Spleen (tissue), 11 donors: ENCODE measurements around the gene C5orf52. TPM values are rescaled to one million over a fixed set of nuclear protein-coding genes. Genes with fewer than 3 reads are reported as not detected.

Experiments used
- DNase-seq: peaks from one replicate; pipeline ENCODE4 v3.0.0-alpha.2; 2020
- H3K27ac ChIP-seq, 8 donors: fragments of 200-600 bp; sonication (generic) in 7 of 8; 1 replicate in 4 of 8; 2 replicates in 4 of 8; pipeline versions ENCODE4 v1.5.0 to v1.8.0; 2016 to 2021; ENCODE audit warnings: inconsistent platforms in 4 of 8, mild to moderate bottlenecking in 4 of 8, moderate library complexity in 1 of 8
- H3K27me3 ChIP-seq, 7 donors: fragments of 200-600 bp; sonication (generic) in 6 of 7; replicated peaks in 1 of 7; 1 replicate in 4 of 7; 2 replicates in 3 of 7; pipeline versions ENCODE4 v1.5.0 to v1.8.0; 2016 to 2021; ENCODE audit warnings: inconsistent platforms in 3 of 7, mild to moderate bottlenecking in 1 of 7
- H3K36me3 ChIP-seq, 6 donors: fragments of 200-600 bp; sonication (generic) in 5 of 6; 1 replicate in 4 of 6; 2 replicates in 2 of 6; pipeline versions ENCODE4 v1.5.0 to v1.8.0; 2016 to 2021; ENCODE audit warnings: inconsistent platforms in 2 of 6
- H3K4me1 ChIP-seq, 6 donors: fragments of 200-600 bp; sonication (generic) in 5 of 6; 1 replicate in 3 of 6; 2 replicates in 3 of 6; pipeline versions ENCODE4 v1.5.0 to v1.8.0; 2016 to 2021; ENCODE audit warnings: inconsistent platforms in 3 of 6
- H3K4me3 ChIP-seq, 8 donors: fragments of 200-600 bp; sonication (generic) in 7 of 8; 1 replicate in 4 of 8; 2 replicates in 4 of 8; pipeline versions ENCODE4 v1.5.0 to v1.8.0; 2016 to 2021; ENCODE audit warnings: inconsistent platforms in 4 of 8, mild to moderate bottlenecking in 4 of 8, moderate library complexity in 2 of 8
- H3K9me3 ChIP-seq, 8 donors: fragments of 200-600 bp; sonication (generic) in 7 of 8; 1 replicate in 4 of 8; 2 replicates in 4 of 8; pipeline versions ENCODE4 v1.5.0 to v1.8.0; 2016 to 2021; ENCODE audit warnings: inconsistent platforms in 4 of 8
- POLR2A ChIP-seq, 3 donors: fragments of 450-650 bp; IDR thresholded peaks; one replicate each; pipeline ENCODE4 v1.5.1; 2017; ENCODE audit warnings: antibody characterized with exemption in 3 of 3, mild to moderate bottlenecking in 1 of 3
- POLR2AphosphoS5 ChIP-seq, 3 donors: sonication (generic); formaldehyde crosslinking; IDR thresholded peaks; one replicate each; pipeline ENCODE4 v1.5.1; 2017; ENCODE audit warnings: antibody characterized with exemption in 3 of 3
- WGBS, 5 donors: extraction: QIAGEN DNeasy Blood & Tissue Kit in 3 of 5; methylation state at CpG; one replicate each; pipeline versions ENCODE4 v1.1.5 to v1.1.7; 2013 to 2018; 5-methylcytosine and 5-hydroxymethylcytosine counted together
- intact Hi-C: fragments of 100-400 bp; cut with DNase I; formaldehyde crosslinking; loops from one replicate; pipeline ENCODE4 v1.15.0; 2023; ENCODE audit warnings: low total_unique reads
- polyA plus RNA-seq, 3 donors: library from polyadenylated mRNA; stranded (reverse); fragments of 200-250 nt; gene quantifications; one replicate each; pipeline ENCODE4 v1.2.1, GENCODE V29; 2013
- total RNA-seq, 7 donors: library from RNA; depleted of rRNA in 3 of 7; stranded (reverse); fragments of >200 nt in 3 of 7; fragmentation: NEBNext Ultra II Directional in 4 of 7; extraction: Animal tissue kit (Norgen Biotek cat#: 25700) in 4 of 7; gene quantifications; one replicate each; pipeline versions ENCODE4 v1.1.0 to v1.2.1, GENCODE V29; 2016 to 2021
- TF ChIP-seq, protein P1 (sequence below), 11 experiments: fragments of 200-600 bp in 7 of 11; fragments of 450-650 bp in 4 of 11; sonication (generic) in 4 of 11; IDR thresholded peaks in 8 of 11; conservative IDR thresholded peaks in 3 of 11; 1 replicate in 7 of 11; 2 replicates in 4 of 11; pipeline versions ENCODE4 v1.4.0 to v1.8.0; 2016 to 2021; ENCODE audit warnings: antibody characterized with exemption in 11 of 11, inconsistent platforms in 4 of 11, mild to moderate bottlenecking in 1 of 11
- donor health status: healthy with polysubstance abuse.
- donor health status: DM: no; HTN: no; CAD: no; lungs with moderate emphysema.
- donor health status: DM: no; HTN: no; CAD: no.
- donor health status: Bipolar disorder and iron deficiency.
- donor health status: healthy.
- donor health status: DM: no; HTN: no; CAD: no.
- donor health status: DM: yes; HTN: yes; CAD: no.

Gene C5orf52
- total and polyA plus RNA-seq, 10 donors, result not detected

GRCh38 chr5:157651623-157652376 lies 19.5 kb upstream of the C5orf52 start:
- peak overlapping the region; percentile 26 to 74 (median 37) for H3K4me3 ChIP-seq
- no peak for TF ChIP-seq POLR2A (IDR thresholded peaks at IDR 0.05)
- TF ChIP-seq POLR2AphosphoS5 (IDR thresholded peaks at IDR 0.05), result peak; percentile 72 to 86 (median 82)
- TF ChIP-seq, protein P1, sequence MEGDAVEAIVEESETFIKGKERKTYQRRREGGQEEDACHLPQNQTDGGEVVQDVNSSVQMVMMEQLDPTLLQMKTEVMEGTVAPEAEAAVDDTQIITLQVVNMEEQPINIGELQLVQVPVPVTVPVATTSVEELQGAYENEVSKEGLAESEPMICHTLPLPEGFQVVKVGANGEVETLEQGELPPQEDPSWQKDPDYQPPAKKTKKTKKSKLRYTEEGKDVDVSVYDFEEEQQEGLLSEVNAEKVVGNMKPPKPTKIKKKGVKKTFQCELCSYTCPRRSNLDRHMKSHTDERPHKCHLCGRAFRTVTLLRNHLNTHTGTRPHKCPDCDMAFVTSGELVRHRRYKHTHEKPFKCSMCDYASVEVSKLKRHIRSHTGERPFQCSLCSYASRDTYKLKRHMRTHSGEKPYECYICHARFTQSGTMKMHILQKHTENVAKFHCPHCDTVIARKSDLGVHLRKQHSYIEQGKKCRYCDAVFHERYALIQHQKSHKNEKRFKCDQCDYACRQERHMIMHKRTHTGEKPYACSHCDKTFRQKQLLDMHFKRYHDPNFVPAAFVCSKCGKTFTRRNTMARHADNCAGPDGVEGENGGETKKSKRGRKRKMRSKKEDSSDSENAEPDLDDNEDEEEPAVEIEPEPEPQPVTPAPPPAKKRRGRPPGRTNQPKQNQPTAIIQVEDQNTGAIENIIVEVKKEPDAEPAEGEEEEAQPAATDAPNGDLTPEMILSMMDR (IDR thresholded peaks at IDR 0.05 in 8 of 11, conservative IDR thresholded peaks at IDR 0.05 in 3 of 11), result peak in 10 of 11 experiments; percentile 30 to 67 (median 47)
- no peaks in the 10 kb centered on the region for H3K36me3 ChIP-seq
- no peaks in the 10 kb centered on the region for H3K27me3 ChIP-seq
- peak overlapping the region; percentile 27 to 88 (median 74) for H3K27ac ChIP-seq
- DNase-seq, result peak; percentile 96
- H3K4me1 ChIP-seq, result peaks cover 0 to 38% (median 12%) of the 10 kb centered on the region in 6 donors
- intact Hi-C loops, result no loop called here
- 23 to 61% (median 24%) methylated on average over 22 to 63 of the region's 63 CpGs for WGBS, 5 donors
- peaks cover 0 to 42% (median 11%) of the 10 kb centered on the region in 8 donors for H3K9me3 ChIP-seq

DNA sequence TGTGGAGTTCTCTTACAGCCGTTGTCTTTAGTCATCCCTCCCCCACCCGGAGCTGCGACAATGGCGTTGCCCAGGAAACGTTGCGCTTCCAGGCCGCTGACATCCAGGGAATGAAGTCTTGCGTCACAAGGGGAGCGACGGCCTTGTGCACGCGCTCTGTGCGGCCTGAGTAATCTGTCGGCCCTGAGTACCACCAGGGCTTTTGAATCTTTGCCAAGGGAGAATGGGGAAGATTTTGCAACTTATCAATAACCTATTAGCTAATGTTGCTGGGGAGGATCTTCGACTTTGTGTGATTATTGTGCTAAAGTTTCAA lies 19.0 kb upstream of the C5orf52 start, which contains the start of gene SOX30:
Gene SOX30 (minus strand): TSS at position 62 of the 316 bp plus-strand sequence. CDS start 360 bp downstream, outside the sequence.
- Histone ChIP-seq H3K36me3 (no peaks in the 10 kb centered on the region), H3K27me3 (no peaks in the 10 kb centered on the region), H3K9me3 (peaks cover 2 to 47% (median 16%) of the 10 kb centered on the region in 8 donors), H3K27ac (peak within 1 kb of the TSS; percentile 27 to 88 (median 74)), H3K4me3 (peak within 1 kb of the TSS; percentile 26 to 74 (median 37)), H3K4me1 (peaks cover 0 to 38% (median 12%) of the 10 kb centered on the region in 6 donors)
- intact Hi-C loops, result no loop called here
- WGBS, 5 donors, result 76 to 95% (median 91%) methylated on average over 15 of the region's 15 CpGs
- DNase-seq, result no peak
- TF ChIP-seq POLR2A (IDR thresholded peaks at IDR 0.05) (no peak), POLR2AphosphoS5 (IDR thresholded peaks at IDR 0.05) (no peak)
- TF ChIP-seq, protein P1 (IDR thresholded peaks at IDR 0.05 in 8 of 11, conservative IDR thresholded peaks at IDR 0.05 in 3 of 11), result no peak

DNA sequence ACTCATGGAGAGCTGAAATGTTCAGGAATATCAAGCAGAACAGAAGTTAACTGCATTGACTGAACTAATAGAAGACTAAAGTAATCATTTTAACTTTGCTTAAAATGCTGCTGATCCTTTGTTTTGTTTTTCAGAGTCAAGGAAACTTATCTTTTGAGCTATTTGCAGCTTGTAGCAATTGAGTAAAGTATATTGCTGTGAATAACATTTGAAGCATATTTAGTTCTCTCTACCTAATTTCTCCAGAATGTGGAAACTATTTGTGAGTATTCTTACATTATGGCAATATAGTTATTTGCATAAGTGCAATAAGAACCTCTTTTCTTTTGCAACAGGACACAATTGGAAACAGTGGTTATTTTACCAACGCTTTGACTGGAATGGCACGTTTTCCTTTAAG lies 13.8 kb upstream of the C5orf52 start:
- peaks cover 4 to 80% (median 51%) of the 10 kb centered on the region in 8 donors for H3K9me3 ChIP-seq
- WGBS, 5 donors, result 80 to 93% (median 91%) methylated on average over 2 of the region's 2 CpGs
- TF ChIP-seq POLR2AphosphoS5 (IDR thresholded peaks at IDR 0.05), result no peak
- TF ChIP-seq POLR2A (IDR thresholded peaks at IDR 0.05), result no peak
- TF ChIP-seq, protein P1 (IDR thresholded peaks at IDR 0.05 in 8 of 11, conservative IDR thresholded peaks at IDR 0.05 in 3 of 11), result no peak
- intact Hi-C loops, result no loop called here
- H3K4me1 ChIP-seq, result peaks cover 0 to 2% (median 0%) of the 10 kb centered on the region in 6 donors
- H3K4me3 ChIP-seq, result no peak overlapping the region
- DNase-seq, result no peak
- H3K27ac ChIP-seq, result no peak overlapping the region
- H3K27me3 ChIP-seq, result no peaks in the 10 kb centered on the region
- peaks cover 0 to 19% (median 0%) of the 10 kb centered on the region in 6 donors for H3K36me3 ChIP-seq

DNA sequence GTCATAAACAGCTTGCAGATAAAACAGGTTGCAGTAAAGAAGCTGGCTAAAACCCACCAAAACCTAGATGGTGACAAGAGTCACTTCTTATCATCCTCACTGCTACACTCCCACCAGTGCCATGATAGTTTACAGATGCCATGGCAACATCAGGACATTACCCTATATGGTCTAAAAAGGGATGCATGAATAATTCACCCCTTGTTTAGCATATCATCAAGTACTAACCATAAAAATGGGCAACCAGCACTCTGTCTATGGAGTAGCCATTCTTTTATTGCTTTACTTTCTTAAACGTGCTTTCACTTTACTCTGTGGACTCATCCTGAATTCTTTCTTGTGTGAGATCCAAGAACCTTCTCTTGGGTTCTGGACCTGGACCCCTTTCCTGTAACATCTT lies 12.4 kb upstream of the C5orf52 start:
- DNase-seq, result no peak
- H3K9me3 ChIP-seq, result peaks cover 4 to 68% (median 48%) of the 10 kb centered on the region in 8 donors
- no peak overlapping the region for H3K27ac ChIP-seq
- intact Hi-C loops, result no loop called here
- TF ChIP-seq POLR2A (IDR thresholded peaks at IDR 0.05) (no peak), POLR2AphosphoS5 (IDR thresholded peaks at IDR 0.05) (no peak)
- TF ChIP-seq, protein P1 (IDR thresholded peaks at IDR 0.05 in 8 of 11, conservative IDR thresholded peaks at IDR 0.05 in 3 of 11), result no peak
- no peak overlapping the region for H3K4me3 ChIP-seq
- H3K27me3 ChIP-seq, result no peaks in the 10 kb centered on the region
- no peaks in the 10 kb centered on the region for H3K4me1 ChIP-seq
- H3K36me3 ChIP-seq, result peaks cover 0 to 19% (median 0%) of the 10 kb centered on the region in 6 donors
- WGBS, 5 donors, result 79 to 92% (median 87%) methylated on average over 1 of the region's 1 CpG
